Epithelial cell of umbilical artery (primary cell): ENCODE measurements around the gene TMEM41B. TPM values are rescaled to one million over a fixed set of nuclear protein-coding genes. Genes with fewer than 3 reads are reported as not detected.

ENCODE experiments used
- total RNA-seq: library from RNA; depleted of rRNA; stranded (reverse); fragments of >200 nt; gene quantifications from 2 replicates; pipeline ENCODE4 v1.2.3, GENCODE V29; 2014

TMEM41B gene
- 37.2 and 59.8 TPM in 2 replicates for total RNA-seq

GRCh38 chr11:9314291-9315077, at the start of gene TMEM41B:
TSS of gene TMEM41B (minus strand) at chr11:9314593. CDS start at chr11:9314441, 152 bp downstream.

GRCh38 chr11:9265211-9266131, 48.9 kb downstream of the TMEM41B start, which contains the start of gene DENND5A:
TSS of gene DENND5A (minus strand) at chr11:9265350. CDS start at chr11:9265069, 281 bp downstream.

Other genes with a start within 250 kb of the TMEM41B start
- 0.15 and 0.32 TPM in 2 replicates for gene SCUBE2, start 223.0 kb downstream of the TMEM41B start, total RNA-seq
- gene DENND5A, start 49.2 kb downstream of the TMEM41B start, total RNA-seq, result 117 and 124 TPM in 2 replicates
- gene IPO7, start 70.1 kb upstream of the TMEM41B start, total RNA-seq, result 151 and 153 TPM in 2 replicates
- gene ZNF143, start 146.4 kb upstream of the TMEM41B start, total RNA-seq, result 24.4 and 36.9 TPM in 2 replicates